ENCODE measurements around the gene NUDT22. TPM values are rescaled to one million over a fixed set of nuclear protein-coding genes. Genes with fewer than 3 reads are reported as not detected.

The NUDT22 gene, protein sequence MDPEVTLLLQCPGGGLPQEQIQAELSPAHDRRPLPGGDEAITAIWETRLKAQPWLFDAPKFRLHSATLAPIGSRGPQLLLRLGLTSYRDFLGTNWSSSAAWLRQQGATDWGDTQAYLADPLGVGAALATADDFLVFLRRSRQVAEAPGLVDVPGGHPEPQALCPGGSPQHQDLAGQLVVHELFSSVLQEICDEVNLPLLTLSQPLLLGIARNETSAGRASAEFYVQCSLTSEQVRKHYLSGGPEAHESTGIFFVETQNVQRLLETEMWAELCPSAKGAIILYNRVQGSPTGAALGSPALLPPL
- total RNA-seq: 60.1 TPM

DNA sequence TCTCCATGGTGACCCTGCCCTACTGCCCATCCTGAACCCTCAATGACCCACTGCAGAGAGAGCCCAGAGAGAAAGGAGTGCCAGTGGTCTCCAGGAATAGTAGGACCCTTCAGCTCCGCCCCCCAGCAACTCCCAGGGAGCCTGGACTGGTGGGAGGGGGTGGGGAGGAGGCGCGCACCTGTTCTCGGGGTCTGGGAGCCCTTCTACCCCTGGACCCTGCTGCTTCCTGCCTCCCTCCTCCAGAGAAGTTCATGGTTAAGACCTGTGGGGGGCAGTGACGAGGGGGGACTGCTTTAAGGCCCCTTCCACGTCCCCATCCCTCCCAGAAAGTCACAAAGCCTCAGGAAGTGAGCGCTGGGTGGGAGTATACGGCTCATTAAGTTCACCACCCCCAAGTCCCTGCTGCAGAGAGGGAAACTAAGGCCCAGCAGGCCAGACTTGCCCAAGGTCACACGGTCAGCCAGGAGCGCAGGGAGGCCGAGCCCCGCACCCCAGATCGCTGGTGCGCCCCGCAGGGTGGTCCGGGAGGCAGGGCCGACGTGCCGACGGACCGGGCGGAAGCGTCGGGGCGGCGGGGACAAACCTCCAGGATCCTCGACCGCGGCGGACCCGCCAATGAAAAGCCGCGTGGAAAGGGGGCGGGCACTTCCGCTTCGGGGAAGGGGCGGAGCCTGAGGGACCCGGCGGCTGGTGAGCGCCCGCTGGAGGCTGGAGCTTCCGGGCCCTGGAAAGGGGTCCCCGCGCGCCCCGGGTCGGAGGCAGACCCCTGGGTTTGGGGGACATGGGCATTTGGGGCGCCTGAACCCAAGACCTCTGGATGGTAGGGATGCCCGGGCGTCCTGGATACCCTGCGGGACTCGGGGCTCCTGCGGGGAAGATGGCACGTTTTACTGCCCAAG is at the start of gene NUDT22, which contains the start of gene TRPT1:
TSS of gene NUDT22 (plus strand) at position 667 of the 899 bp plus-strand sequence. CDS start 379 bp downstream, outside the sequence.
TSS of gene TRPT1 (minus strand) at position 579 of the 899 bp plus-strand sequence. CDS start at position 253, 326 bp downstream.
- DNase-seq (ENCODE audit: low read depth in 2 of 3, low spot score in 2 of 3): peak in 2 of 3 donors; percentile 85 to 88

DNA sequence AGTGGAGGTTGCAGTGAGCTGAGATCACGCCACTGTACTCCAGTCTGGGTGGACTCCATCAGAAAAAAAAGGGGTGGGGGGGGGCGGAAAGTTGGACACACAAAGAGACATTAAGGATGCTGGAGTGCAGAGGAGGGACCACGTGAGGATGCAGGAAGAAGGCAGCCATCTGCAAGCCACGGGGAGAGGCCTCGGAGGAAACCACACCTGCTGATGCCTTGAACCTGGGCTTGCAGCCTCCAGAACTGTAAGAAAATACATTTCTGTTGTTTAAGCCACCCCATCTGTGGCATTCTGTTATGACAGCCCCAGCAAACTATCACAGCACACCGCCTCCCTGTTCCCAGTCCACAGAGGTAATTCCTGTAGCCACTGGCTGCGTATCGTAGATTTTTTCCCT is 49.3 kb upstream of the NUDT22 start:
- no peak for DNase-seq (ENCODE audit: low read depth in 2 of 3, low spot score in 2 of 3)

DNA sequence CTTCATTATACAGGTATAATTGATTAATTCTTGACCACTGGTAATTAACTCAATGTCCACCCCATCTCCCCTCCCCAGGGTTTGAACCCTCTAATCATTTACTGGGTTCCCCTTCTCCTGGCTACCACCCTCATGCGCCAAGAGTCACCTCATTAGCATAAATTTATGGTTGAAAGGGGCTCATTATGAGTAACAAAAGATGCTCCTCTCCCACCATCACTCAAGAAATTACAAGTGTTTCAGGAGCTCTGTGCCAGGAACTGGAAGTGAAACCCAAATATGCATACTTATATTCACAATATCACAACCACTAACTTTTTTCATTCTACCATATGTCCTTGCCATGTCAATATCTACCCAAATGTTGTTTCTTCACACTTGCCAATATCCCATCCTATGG is 47.9 kb upstream of the NUDT22 start:
- no peak for DNase-seq (ENCODE audit: low read depth in 2 of 3, low spot score in 2 of 3)

DNA sequence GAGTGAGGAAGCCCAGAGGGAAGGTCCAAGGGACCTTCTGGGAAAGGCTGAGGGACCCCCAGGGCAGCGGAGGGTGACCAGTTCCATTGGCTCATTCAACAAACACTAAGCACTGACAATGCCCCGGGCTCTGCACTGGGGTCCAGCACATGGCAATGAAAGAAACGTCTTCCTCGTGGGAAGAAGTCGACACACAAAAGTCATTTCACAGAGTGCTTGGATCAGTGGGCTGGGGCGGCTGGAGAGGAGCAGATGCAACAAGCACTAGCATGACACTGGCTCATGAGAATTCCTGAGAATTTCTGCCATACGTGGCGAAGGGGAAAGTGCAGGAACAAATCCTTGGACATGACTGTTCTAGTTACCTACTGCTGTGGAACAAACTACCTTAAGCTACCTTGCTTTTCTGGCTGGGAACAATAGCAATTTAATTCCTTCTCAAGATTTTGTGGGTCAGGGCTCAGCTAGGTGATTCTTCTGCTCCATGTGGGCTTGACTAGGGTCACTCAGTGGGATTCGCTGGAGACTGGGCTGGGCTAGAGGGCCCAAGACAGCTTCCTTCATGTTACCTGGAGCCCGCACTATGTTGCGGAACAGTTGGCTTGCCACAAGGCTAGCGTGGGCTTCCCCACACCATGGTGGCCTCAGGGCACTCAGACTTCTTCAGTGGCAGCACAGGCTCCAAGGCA is 47.0 kb upstream of the NUDT22 start:
- DNase-seq (ENCODE audit: low read depth in 2 of 3, low spot score in 2 of 3): no peak

DNA sequence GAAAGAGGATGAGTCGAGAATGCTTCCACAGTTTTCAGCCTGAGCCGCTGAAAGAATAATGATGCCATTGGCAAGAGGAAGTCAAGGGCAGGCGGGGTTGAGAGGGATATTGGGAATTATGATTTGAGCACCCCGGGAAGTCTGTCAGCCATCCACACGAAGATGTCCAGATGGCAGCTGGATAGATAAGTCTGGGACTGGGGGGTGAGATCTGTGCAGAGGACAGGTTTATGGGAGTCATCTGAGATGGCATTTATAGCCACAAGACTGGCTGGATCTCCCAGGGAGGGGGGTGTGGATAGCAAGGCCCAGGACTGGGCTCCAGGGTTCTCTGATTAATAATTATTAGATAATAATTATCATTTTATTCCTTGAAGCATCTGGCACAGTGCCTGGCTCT is 45.2 kb upstream of the NUDT22 start:
- DNase-seq (ENCODE audit: low read depth in 2 of 3, low spot score in 2 of 3): no peak

DNA sequence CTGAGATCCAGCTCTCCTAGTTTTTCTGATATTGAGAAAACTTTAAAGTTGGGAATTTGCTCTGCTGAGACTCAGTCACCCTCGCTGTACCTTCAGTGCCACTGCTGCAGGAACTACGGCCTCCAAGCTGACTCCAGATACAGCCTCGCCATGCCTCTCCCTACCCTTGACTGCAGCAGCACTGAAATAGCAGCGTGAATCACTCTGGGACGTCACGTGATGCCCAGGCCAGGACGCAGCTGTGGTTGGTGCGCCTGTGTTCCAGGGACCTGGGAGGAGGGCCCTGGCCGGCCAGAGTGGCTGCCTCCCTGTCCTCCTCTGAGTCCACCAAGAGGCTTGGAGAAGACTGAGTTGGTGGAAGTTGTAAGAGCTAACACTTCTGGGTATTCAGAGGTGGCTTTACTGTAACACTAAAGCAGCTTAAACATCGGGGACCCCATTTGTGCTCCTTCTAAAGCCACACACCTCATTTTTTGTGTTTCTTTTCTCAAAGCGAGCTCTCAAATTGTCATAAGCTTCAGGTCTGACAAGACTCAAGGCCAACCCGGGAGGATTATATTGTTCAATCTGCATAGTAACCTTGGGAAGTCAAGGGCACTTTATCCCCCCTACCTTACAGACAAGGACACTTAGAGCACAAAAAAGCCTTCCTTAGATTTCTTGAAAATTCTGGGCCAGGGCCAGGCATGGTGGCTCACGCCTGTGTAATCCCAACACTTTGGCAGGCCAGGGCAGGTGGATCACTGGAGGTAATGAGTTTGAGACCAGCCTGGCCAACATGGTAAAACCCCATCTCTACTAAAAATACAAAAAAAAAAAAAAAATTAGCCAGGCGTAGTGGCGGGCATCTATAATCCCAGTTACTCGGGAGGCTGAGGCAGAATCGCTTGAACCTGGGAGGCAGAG is 44.3 kb upstream of the NUDT22 start:
- peak in 2 of 3 donors; percentile 74 for DNase-seq (ENCODE audit: low read depth in 2 of 3, low spot score in 2 of 3)

DNA sequence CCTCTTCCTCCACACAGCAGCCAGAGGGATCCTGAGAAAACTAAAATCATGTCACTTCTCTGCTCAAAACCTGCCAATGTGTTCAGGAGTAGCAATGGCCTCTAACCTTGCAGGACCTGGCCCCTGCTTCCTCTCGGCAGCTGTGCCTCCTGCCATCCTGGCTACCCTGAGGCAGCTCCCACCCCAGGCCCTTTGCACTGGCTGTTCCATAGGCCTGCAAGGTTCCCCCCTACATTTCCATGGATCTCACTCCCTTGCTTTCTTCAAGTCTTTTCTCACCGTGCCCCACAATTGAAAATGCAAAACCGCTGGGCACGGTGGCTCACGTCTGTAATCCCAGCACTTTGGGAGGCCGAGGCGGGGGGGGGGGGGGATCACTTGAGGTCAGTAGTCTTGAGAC is 42.2 kb upstream of the NUDT22 start:
- DNase-seq (ENCODE audit: low read depth in 2 of 3, low spot score in 2 of 3): no peak

DNA sequence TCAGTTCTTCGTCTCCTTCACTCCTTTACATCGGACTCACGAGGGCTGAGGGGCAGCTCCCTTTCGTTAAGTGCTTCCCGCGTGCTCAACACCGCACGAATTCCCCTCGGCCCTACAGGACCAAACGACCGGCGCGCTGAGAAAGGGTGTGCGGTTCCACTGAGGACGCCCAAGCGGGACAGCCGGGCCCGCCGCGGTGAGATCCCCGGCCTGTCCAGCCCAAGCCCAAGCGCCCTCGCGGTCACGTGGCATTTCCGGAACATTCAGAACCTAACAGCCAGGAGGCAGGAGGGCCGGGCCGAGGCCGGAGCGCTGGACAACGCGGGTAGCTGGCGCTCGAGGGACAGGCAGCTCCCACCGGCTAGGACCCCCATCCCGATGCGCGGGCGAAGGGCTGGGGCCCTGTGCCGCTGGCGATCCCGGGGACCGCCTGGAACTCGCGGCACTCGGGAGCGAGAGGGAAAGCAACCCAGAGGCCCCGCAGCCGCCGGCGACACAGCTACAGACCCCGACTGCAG is 40.8 kb upstream of the NUDT22 start:
- DNase-seq (ENCODE audit: low read depth in 2 of 3, low spot score in 2 of 3): peak in 1 of 3 donors; percentile 36

DNA sequence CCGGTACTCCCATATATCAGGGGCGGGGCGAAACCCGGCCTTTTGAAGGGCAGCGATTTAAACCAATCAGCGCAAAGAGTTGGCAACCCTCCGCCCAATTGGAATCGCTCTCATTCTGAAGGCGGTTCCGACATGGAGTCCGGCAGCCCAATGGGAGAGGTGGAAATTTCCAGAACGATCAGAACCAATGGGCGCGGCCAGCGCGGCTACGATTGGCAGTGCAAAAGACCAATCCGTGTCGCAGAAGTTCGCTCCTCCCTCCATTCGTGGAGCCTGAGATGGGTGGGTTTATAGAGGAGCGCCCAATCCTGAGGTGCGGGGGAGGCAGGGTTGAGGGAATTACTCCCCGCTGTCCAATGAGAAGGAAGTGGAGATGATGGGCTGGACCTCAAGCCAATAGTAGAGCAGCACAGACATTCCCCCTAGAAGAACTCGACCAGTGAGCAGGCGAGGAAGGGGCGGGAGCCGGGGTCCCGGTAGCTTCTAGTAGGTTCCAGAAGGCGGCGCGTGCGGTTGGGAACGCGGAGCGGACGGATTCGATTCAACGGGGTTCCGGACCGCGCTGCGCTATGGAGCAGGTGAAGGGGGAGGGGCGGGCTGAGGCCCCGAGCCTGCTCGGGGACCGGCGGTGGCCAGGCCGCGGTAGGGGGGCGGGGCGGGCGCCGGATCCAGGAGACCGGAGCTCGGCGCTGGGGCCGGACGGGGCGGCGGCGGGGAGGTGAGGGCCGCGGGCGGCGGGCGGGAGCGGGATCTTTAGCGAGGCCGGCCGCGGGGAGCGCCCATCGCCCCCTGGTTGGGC is 40.2 kb upstream of the NUDT22 start, which contains the start of gene STIP1:
TSS of gene STIP1 (plus strand) at position 479 of the 799 bp plus-strand sequence. CDS start at position 570, 91 bp downstream.
- peak; percentile 91 to 100 (median 100) for DNase-seq (ENCODE audit: low read depth in 2 of 3, low spot score in 2 of 3)

DNA sequence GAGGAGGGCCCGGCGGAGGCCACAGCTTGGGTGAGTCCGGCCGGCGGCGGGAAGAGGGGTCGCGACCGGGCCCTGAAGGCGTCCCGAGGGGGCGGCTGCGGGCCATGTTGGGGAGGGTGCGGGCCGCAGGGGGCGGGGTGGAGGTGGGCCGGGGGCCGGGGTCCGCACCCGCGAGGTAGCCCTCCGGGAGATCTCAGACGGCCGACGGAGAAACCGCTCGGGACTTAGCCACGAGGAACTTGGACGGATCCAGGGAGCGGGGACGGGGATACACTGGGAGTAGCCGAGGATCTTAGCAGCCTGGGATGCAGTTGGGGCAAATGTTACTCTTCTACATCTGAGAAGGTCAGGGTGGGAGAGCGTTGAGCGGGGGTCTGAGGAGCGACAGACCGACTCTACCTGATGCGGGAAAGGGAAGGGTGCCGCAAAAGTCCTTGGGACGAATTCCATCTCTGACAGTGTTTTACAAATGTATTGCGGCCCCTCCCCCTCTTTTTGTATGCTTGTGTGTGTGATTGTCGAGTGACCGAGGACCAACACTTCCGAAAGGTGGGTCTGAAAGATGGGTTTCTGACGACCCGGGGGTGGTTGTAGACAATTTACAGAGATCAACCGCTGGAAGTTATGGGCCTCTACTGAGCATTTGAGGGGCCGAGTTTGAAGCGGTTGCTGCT is 39.4 kb upstream of the NUDT22 start:
- no peak for DNase-seq (ENCODE audit: low read depth in 2 of 3, low spot score in 2 of 3)

DNA sequence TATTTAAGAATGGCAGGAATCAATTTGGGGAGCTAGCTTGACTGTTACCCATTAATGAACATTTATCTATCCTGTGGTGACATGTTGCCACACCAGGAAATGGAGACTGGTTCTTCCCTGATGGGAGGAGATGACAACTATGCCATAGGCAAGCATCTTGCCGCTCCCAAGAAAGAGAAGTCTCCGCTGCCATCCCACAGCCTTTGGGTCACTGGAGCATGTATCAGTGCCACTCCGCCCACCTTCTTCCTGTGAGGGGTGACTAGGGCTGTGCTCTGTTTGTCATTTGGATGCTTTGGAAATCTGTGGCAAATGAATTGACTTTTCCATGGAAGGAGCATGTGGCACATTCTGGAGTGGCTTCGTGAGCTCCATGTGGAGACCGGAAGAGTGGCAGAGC is 33.6 kb upstream of the NUDT22 start:
- DNase-seq (ENCODE audit: low read depth in 2 of 3, low spot score in 2 of 3): no peak

DNA sequence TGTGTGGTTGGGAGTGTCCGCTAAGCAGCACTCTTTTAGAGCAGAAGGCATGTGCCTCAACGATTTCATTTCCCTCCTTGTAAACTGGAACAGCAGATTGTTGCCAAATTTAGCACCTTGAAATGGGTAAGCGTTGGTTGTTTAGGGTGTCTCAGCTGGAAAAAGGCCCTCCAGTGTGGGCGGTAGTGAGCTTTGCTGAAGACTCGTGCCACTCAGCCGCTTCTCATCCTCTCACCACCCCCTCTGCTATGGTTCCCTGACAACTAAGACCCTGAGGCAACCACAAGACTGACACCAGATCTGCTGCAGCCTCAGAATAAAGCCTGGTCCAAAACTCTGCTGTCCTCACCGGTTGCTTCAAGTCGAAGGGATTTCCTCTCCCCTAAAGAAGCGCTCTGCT is 29.4 kb upstream of the NUDT22 start:
- no peak for DNase-seq (ENCODE audit: low read depth in 2 of 3, low spot score in 2 of 3)

DNA sequence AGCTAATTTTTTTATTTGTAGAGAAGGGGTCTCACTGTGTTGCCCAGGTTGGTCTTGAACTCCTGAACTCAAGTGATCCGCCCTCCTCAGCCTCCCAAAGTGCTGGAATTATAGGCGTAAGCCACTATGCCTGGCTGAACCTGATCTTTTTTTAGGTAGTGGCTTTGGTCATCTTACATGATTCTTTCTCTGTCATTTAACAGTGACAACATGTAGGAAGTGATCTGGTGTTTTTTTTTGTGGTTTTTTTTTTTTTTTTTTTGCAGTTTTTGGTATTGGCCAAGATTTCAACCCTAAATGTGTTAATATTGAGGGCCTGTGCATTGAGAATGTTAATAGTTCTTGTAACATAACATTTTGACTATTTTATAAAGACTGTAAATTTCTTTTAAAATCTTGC is 27.6 kb upstream of the NUDT22 start:
- DNase-seq (ENCODE audit: low read depth in 2 of 3, low spot score in 2 of 3): no peak

DNA sequence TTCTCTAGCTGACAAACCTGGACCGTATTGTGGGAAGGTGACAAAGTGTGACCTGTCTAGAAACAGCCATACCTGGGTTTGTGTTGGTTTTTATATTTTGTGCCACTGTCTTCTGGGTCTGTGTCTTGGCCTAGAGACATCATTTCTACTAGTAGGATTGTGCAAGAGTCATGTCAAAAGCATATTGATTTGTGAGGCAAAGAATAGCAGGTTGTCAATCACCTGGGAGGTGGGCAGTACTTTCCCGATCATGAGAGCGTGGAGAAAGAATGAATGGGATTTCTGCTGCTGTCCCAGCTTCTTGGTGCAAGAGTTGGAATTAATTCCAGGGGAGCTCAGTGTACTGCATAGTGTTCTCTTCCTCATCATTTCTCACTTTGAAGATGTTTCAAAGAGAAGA is 24.5 kb upstream of the NUDT22 start:
- no peak for DNase-seq (ENCODE audit: low read depth in 2 of 3, low spot score in 2 of 3)

DNA sequence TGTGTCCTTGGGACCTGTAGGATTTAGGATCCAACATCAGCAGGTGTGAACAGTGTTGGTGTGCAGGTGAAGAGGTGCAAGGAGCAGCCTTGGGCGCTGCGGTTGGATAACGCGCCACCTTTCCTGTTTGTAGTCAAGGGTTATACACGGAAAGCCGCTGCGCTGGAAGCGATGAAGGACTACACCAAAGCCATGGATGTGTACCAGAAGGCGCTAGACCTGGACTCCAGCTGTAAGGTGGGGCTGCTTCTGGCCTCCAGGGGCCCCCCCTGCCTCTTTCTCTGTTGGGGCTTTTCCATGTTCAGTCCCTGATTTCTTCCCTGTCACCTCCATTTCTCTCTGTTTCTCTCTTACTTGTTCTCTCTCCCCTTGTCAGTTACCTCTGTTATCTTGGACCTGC is 23.1 kb upstream of the NUDT22 start:
- no peak for DNase-seq (ENCODE audit: low read depth in 2 of 3, low spot score in 2 of 3)

DNA sequence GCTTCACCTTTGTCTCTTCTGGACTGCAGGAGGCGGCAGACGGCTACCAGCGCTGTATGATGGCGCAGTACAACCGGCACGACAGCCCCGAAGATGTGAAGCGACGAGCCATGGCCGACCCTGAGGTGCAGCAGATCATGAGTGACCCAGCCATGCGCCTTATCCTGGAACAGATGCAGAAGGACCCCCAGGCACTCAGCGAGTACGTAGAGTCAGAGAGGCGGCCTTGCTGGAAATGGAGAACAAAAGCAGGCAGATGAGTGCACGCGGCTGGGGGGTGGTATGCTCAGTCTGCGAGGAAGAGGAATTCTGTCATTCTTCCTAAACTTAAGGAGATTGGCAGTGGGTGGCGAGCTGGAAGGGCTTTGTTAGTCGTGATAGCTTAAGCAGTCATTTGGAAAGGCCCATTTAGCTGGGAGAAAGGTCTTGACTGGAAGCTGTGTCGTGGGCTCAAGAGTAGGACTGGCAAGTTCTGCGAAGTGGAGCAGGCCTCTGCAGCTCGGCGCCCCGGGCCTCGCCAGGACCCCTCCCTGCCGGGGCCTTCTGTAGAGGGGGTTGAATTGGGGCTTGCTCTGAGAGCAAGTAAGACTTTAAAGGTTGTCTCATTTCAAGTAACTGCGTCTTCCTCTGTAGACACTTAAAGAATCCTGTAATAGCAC is 22.5 kb upstream of the NUDT22 start:
- no peak for DNase-seq (ENCODE audit: low read depth in 2 of 3, low spot score in 2 of 3)

DNA sequence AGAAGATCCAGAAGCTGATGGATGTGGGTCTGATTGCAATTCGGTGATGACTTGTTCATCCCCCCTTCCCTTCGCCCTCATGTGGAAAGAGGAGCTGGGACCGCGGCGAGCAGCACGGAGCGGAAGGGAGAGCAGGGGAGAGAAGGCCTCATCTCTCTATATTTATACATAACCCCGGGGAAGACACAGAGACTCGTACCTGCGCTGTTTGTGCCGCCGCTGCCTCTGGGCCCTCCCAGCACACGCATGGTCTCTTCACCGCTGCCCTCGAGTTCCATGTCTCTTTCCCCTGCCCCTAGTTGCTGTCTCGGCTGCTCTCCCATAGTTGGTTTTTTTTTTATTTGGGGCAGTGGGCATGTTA is 22.0 kb upstream of the NUDT22 start:
- no peak for DNase-seq (ENCODE audit: low read depth in 2 of 3, low spot score in 2 of 3)

DNA sequence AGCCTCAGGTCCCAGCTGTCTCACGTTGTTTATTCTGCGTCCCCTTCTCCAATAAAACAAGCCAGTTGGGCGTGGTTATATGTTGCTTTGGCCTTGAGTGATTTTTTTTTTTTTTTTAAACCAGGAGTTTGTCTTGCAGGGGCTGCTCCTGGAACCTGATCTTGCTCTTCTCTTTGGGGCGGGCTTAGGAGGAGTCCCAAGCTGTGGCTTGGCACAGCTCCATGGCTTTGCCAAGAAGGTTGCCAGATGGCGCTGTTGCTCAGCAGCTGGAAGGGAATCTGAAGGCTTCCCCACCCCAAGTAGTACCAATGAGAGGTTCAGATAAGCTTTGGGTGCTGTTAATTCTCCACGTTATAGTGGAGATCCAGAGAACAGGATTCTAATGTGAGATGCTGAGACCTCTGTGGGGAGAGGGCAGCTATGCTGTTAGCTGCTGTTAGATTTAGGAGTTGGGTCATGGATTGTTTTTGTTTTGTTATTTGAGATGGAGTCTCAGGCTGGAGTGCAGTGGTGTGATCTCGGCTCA is 21.5 kb upstream of the NUDT22 start:
- peak; percentile 72 to 96 (median 93) for DNase-seq (ENCODE audit: low read depth in 2 of 3, low spot score in 2 of 3)

Data from hematopoietic multipotent progenitor cell (in vitro differentiated cells).